Endodermal cell (in vitro differentiated cells): Measurements from ENCODE around the gene OPRL1. TPM values are rescaled to one million over a fixed set of nuclear protein-coding genes. Genes with fewer than 3 reads are reported as not detected.

Experiments used
- DNase-seq: peaks from one replicate; pipeline ENCODE4 v3.0.0-alpha.2; 2017
- H3K27ac ChIP-seq: 2 replicates; pipeline ENCODE4 v1.5.1; 2013; ENCODE audit warnings: mild to moderate bottlenecking, low read depth, low read length, moderate library complexity
- H3K27me3 ChIP-seq: 2 replicates; pipeline ENCODE4 v1.6.1; 2013; ENCODE audit warnings: mild to moderate bottlenecking, low read length, moderate library complexity; ENCODE audit not compliant: insufficient read depth, control insufficient read depth, poor library complexity, severe bottlenecking
- H3K36me3 ChIP-seq: 2 replicates; pipeline ENCODE4 v1.7.0; 2013; ENCODE audit warnings: mild to moderate bottlenecking, low read length, moderate library complexity; ENCODE audit not compliant: control insufficient read depth, insufficient read depth
- H3K4me1 ChIP-seq: one replicate; pipeline ENCODE4 v1.7.0; 2013; ENCODE audit warnings: low read length; ENCODE audit not compliant: control insufficient read depth, insufficient read depth
- H3K4me3 ChIP-seq: 2 replicates; pipeline ENCODE4 v1.5.1; 2013; ENCODE audit warnings: mild to moderate bottlenecking, low read length, moderate library complexity
- H3K9ac ChIP-seq: 2 replicates; pipeline ENCODE4 v1.6.1; 2013; ENCODE audit warnings: mild to moderate bottlenecking, low read length, moderate library complexity; ENCODE audit not compliant: poor library complexity, severe bottlenecking; ENCODE audit errors: extremely low read depth
- H3K9me3 ChIP-seq: 2 replicates; pipeline ENCODE4 v1.6.1; 2013; ENCODE audit warnings: mild to moderate bottlenecking, low read length, moderate library complexity; ENCODE audit not compliant: control insufficient read depth
- H3K27ac Mint-ChIP-seq: 2 replicates; pipeline ENCODE4 v1.8.0; 2020; ENCODE audit warnings: mixed read lengths
- H3K27me3 Mint-ChIP-seq: 2 replicates; pipeline ENCODE4 v1.8.0; 2021; ENCODE audit warnings: mild to moderate bottlenecking, mixed read lengths; ENCODE audit not compliant: insufficient read depth
- H3K36me3 Mint-ChIP-seq: 2 replicates; pipeline ENCODE4 v1.8.0; 2020; ENCODE audit warnings: low read depth, mixed read lengths
- H3K4me1 Mint-ChIP-seq: 2 replicates; pipeline ENCODE4 v1.8.0; 2020; ENCODE audit warnings: mixed read lengths
- H3K4me3 Mint-ChIP-seq: 2 replicates; pipeline ENCODE4 v1.8.0; 2020; ENCODE audit warnings: mild to moderate bottlenecking, moderate library complexity, mixed read lengths
- H3K9me3 Mint-ChIP-seq: 2 replicates; pipeline ENCODE4 v1.8.0; 2020; ENCODE audit warnings: mild to moderate bottlenecking, mixed read lengths
- WGBS, 2 experiments: methylation state at CpG; one replicate each; pipeline versions ENCODE4 v1.1.5 to v1.1.7; 2013; ENCODE audit warnings: missing lambda C conversion rate in 2 of 2, mixed read lengths in 1 of 2; ENCODE audit not compliant: insufficient coverage in 1 of 2, insufficient read length in 1 of 2; 5-methylcytosine and 5-hydroxymethylcytosine counted together
- total RNA-seq, 2 donors: library from RNA; stranded (reverse); fragmentation: NEBNext Ultra II Directional in 1 of 2; extraction: Animal tissue kit (Norgen Biotek cat#: 25700) in 1 of 2; gene quantifications; 2 replicates in 1 of 2; 3 replicates in 1 of 2; pipeline ENCODE4 v1.2.1, GENCODE V29; 2021
- TF ChIP-seq, protein P1 (sequence below): fragments of 200-600 bp; sonication (generic); conservative IDR thresholded peaks from 2 replicates; pipeline ENCODE4 v1.5.0; 2021; ENCODE audit warnings: antibody characterized with exemption, mild to moderate bottlenecking

The OPRL1 gene
- total RNA-seq, 2 donors from 2014 or later = 4.1 to 5.5 TPM

DNA sequence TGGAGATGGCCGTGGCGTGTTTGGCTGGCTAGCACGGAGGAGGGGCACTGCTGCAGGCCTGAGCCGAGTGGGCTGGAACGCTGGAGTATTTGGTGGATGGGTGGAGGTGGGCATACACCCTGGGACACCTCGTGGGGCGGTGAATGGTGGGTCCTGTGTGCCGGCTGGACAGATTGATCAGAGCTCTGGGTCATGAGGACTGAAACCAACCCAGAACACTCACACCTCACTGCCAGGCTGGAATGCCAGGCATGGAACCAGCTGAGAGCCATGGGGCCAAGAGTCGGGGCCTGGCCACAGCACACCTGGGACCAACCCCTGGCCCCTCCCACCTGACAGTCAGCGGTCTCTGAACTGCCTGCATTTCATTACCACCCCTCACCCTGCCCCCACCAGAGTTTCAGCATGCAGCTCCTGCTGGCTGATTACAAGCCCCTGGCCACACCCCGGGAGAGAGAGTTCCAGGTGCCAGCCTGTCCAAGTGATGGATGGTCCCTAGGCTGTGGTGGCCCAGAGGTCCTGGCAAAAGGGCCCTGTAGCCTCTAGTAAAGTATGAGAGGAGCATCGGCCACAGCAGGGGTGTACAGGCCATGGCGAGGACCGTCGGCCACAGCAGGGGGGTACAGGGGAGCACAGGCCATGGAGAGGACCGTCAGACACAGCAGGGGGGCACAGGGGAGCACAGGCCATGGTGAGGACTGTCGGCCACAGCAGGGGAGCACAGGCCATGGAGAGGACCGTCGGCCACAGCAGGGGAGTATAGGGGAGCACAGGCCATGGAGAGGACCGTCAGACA lies 24.2 kb downstream of the OPRL1 start:
- Mint-ChIP-seq H3K9me3 (no peaks in the 10 kb centered on the region), H3K27me3 (peaks cover 28% of the 10 kb centered on the region)

DNA sequence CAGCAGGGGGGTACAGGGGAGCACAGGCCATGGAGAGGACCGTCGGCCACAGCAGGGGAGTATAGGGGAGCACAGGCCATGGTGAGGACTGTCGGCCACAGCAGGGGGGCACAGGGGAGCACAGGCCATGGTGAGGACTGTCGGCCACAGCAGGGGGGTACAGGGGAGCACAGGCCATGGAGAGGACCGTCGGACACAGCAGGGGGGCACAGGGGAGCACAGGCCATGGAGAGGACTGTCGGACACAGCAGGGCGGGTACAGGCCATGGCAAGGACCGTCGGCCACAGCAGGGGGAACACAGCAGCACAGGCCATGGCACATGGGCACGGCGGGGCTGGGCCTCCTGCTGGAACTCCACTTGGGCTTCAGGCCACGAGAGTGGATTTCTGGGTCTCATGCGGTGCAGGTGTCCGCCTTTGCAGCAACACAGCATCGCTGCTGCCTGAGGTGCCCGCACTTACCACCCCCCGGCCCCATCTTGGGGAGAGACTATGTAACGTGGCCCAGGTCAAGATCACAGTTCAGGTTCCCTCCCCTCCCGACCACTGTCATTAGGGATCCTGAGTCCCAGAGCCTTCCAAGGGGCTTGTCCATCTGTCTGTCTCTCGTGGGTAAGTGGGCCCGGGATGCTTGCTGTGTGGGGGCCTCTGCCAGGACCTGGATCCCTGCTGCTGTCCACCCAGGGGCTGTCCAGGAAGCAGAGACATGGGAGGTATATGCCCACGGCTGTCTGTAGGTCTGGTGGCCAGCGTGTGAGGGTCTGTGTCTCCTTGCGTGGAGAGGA lies 25.0 kb downstream of the OPRL1 start:
- H3K36me3 Mint-ChIP-seq = no peaks in the 10 kb centered on the region
- H3K4me3 Mint-ChIP-seq = no peak overlapping the region
- H3K27me3 ChIP-seq = peaks cover 33% of the 10 kb centered on the region
- H3K4me3 ChIP-seq = no peak overlapping the region
- H3K9ac ChIP-seq = no peak overlapping the region
- peaks cover 28% of the 10 kb centered on the region for H3K27me3 Mint-ChIP-seq
- DNase-seq = peak; percentile 28
- no peak overlapping the region for H3K27ac Mint-ChIP-seq
- no peaks in the 10 kb centered on the region for H3K9me3 Mint-ChIP-seq
- no peaks in the 10 kb centered on the region for H3K9me3 ChIP-seq
- H3K27ac ChIP-seq = no peak overlapping the region
- H3K4me1 ChIP-seq = no peaks in the 10 kb centered on the region
- TF ChIP-seq, protein P1, sequence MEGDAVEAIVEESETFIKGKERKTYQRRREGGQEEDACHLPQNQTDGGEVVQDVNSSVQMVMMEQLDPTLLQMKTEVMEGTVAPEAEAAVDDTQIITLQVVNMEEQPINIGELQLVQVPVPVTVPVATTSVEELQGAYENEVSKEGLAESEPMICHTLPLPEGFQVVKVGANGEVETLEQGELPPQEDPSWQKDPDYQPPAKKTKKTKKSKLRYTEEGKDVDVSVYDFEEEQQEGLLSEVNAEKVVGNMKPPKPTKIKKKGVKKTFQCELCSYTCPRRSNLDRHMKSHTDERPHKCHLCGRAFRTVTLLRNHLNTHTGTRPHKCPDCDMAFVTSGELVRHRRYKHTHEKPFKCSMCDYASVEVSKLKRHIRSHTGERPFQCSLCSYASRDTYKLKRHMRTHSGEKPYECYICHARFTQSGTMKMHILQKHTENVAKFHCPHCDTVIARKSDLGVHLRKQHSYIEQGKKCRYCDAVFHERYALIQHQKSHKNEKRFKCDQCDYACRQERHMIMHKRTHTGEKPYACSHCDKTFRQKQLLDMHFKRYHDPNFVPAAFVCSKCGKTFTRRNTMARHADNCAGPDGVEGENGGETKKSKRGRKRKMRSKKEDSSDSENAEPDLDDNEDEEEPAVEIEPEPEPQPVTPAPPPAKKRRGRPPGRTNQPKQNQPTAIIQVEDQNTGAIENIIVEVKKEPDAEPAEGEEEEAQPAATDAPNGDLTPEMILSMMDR = no peak
- 89 to 94% methylated on average over 13 to 25 of the region's 25 CpGs for WGBS, 2 experiments
- no peaks in the 10 kb centered on the region for H3K4me1 Mint-ChIP-seq
- no peaks in the 10 kb centered on the region for H3K36me3 ChIP-seq

More for the DNA sequence above, 24.2 kb downstream of the OPRL1 start:
- no peak overlapping the region for H3K4me3 Mint-ChIP-seq
- no peaks in the 10 kb centered on the region for H3K36me3 Mint-ChIP-seq
- peak; percentile 71 for DNase-seq
- no peak overlapping the region for H3K27ac Mint-ChIP-seq
- Histone ChIP-seq H3K36me3 (no peaks in the 10 kb centered on the region), H3K4me1 (no peaks in the 10 kb centered on the region), H3K9me3 (no peaks in the 10 kb centered on the region), H3K27ac (no peak overlapping the region), H3K9ac (no peak overlapping the region), H3K4me3 (no peak overlapping the region), H3K27me3 (peaks cover 33% of the 10 kb centered on the region)
- TF ChIP-seq, protein P1 = no peak
- WGBS, 2 experiments = 78 to 86% methylated on average over 10 to 20 of the region's 20 CpGs
- H3K4me1 Mint-ChIP-seq = no peaks in the 10 kb centered on the region

DNA sequence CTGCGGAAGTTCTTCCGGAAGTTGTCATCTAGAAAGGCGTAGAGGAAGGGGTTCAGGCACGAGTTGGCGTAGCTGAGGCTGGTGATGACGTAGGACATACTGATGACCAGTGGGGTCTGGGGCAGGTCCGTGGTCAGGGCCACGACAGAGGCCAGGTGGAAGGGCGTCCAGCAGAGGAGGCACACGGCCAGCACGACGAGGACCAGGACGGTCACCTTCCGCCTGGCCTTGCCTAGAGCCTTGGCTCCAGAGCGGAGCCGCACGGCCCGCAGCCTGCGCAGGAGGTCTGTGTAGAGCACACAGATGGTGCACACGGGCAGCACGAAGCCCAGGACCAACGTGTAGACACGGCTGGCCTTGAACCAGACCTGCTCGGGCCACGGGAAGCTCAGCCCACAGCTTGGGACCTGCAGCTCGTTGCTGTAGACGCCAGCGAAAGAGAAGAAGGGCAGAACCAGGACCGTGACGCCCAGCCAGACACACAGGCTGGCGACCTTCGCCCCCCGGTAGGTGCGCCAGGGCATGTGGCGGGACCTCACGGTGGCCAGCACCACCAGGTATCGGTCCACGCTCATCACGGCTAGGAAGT lies 26.1 kb downstream of the OPRL1 start:
- Histone ChIP-seq H3K27me3 (peaks cover 23% of the 10 kb centered on the region), H3K9me3 (no peaks in the 10 kb centered on the region), H3K9ac (no peak overlapping the region), H3K4me3 (no peak overlapping the region), H3K36me3 (no peaks in the 10 kb centered on the region), H3K4me1 (no peaks in the 10 kb centered on the region), H3K27ac (no peak overlapping the region)
- TF ChIP-seq, protein P1 = no peak
- H3K4me1 Mint-ChIP-seq = no peaks in the 10 kb centered on the region
- no peak overlapping the region for H3K4me3 Mint-ChIP-seq
- H3K27ac Mint-ChIP-seq = no peak overlapping the region
- peak; percentile 36 for DNase-seq
- no peaks in the 10 kb centered on the region for H3K9me3 Mint-ChIP-seq
- 90 to 95% methylated on average over 33 to 39 of the region's 39 CpGs for WGBS, 2 experiments
- peaks cover 23% of the 10 kb centered on the region for H3K27me3 Mint-ChIP-seq
- H3K36me3 Mint-ChIP-seq = no peaks in the 10 kb centered on the region
